ENCODE measurements around the gene ADGRB2.

The ADGRB2 gene

DNA sequence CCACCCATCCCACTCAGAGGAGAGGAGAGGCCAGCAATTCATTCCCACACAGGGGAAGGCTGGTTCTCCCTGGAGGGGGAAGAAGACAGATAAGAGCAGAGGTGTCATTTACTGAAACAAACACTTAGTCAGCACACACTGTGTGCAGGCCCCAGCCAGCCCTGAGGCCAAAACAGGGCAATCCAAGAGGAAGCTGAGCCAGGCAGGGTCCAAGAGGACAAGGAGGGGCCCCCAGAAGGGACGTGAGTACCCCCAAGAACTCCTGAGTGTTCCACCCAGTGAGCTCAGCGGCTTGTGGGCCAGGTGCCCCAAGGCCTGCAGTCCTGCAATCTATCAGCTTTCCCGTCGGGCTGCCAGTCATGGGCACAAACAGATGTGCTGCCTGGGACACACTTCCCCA is 15.8 kb downstream of the ADGRB2 start:
- no peak for DNase-seq

DNA sequence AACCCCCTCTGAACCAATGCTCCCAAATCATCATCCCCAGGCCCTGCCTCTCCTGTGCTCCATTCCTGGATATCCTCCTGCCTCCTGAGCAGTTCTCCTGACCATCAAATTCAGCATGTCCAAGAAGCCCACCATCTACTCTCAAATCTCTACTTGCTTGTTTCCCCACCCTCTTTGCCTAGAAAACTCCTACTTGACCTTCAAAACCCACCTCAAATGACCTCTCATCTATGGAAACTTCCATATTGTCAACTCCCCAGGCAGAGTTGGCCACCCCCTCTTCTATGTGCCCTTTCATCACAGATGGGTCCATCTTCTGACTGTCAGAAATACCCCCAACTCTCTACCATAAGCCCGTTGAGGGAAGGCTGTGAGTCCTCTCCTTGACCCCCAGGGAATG is 16.8 kb downstream of the ADGRB2 start:
- DNase-seq = no peak

DNA sequence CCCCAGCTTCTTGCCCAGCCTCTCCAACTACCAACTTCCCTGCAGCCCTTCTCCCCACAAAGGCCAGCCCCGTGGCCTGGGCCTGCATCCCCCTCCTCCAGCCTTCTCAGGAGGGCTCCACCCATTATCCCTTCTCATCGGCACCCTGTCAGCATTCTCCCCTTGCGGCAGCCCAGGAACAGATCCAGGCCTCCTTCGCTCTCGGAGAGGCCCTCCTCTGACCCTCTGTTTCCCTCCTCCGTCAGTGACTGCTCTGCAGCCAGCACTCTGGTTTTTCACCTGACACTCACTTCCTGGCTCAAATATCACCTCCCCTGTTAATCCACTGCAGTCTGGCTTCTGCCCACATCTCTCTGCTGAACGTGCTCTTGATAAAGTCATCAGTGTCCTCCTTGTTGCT is 17.5 kb downstream of the ADGRB2 start:
- no peak for DNase-seq

DNA sequence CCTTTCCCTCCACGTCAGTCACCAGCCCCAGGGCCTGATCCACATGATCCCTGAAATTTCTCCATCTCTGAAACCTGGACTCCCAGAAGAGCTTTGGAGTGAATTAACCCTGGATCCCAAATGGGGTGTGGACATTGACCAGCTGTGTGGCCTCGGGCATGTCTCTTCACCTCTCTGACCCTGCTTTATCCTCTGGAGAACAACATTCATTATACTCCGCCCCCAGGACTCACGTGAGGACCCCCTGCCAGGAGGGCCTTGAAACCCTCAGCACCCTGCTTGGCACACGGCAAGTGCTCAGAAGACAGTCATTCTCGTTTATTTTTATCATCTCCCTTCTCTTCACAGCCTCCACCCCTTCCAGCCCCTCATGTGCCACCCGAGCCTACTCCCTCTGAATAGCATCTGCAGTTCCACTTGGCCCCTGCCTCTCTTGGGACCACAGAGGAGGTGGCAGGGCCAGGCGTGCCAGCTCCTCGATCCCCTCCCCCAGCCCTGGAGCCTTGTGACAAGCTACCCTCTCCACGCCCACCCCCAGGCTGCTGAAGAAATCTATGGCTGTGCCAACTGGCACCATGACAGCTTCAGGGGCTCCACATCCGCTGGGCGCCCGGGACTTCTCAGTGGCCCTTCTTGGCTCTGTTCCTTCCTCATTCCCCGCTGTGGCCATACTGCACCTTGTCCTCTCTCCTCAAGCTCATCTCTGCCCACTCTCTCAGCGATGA is 18.0 kb downstream of the ADGRB2 start:
- no peak for DNase-seq

DNA sequence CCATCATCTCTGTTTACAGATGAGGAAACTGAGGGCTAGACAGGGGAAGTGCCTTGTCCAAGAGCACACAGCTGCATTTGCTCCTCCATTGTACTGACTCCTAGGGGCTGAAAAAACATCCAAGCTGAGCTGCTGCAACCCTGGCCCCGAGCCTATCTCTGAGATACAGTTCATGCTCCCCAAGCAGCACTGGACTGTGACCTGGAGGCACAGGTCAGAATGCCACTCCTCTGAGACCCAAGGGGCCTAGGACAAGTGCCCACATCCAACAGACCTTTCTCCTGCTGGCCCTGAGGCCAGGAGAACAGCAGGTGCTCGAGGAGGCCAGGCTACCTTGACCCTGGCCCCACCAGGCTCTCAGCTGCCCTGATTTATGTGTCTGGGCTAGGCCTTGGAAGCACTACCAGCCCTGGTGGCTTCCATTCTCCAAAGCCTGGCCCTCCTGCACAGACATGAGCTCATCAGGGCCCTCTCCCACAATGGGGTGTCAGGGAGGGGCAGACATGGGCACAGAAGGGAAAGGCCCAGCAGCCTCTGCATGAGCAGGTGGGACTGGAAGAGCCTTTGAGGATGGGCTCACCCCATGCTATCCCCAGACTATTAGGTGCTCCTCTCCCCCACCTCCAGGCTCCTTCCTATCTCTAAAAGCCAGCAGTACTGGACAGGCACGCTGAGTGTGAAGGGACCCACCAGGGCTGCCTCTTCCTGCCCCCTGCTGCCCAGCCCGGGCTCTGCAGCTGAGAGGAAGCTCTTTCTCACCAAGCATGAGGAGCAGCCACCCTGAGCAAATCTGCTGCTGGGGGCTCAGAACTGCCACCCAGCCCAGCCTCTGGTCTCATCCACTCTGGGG is 18.8 kb downstream of the ADGRB2 start:
- DNase-seq = peak; percentile 36

DNA sequence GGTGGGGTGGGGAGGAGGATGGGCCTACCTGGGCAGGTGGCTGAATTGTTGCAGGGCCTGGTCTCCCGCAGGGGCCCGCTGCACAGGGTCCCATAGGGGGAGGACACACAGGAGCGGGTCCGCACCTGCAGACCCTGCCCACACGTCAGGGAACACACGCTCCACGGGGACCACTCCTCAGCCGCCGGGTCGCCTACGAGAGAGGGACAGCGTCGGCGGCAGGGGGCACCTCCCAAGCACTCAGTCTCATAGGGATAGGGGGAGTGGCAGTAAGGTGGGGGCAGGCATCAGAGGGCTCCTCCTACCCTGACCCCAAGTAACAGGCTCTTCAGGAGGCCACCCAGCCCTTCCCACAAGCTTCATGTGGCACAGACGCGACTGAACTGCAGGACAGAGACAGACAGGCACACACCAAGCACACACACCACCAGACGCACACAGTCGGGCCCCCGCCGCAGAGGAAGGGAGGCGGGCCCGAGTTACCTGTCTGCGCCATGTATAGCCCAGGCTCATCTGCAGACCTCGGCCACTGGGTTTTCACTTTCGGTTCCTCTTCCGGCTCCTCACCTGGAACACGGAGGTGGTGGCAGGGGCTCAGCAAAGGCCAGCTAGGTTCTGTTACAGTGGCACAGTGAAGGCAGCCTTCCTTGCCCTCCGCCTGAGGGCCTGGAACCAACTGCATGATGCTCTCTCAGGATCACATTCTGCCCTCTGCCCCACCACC is 19.8 kb downstream of the ADGRB2 start:
- DNase-seq = no peak

DNA sequence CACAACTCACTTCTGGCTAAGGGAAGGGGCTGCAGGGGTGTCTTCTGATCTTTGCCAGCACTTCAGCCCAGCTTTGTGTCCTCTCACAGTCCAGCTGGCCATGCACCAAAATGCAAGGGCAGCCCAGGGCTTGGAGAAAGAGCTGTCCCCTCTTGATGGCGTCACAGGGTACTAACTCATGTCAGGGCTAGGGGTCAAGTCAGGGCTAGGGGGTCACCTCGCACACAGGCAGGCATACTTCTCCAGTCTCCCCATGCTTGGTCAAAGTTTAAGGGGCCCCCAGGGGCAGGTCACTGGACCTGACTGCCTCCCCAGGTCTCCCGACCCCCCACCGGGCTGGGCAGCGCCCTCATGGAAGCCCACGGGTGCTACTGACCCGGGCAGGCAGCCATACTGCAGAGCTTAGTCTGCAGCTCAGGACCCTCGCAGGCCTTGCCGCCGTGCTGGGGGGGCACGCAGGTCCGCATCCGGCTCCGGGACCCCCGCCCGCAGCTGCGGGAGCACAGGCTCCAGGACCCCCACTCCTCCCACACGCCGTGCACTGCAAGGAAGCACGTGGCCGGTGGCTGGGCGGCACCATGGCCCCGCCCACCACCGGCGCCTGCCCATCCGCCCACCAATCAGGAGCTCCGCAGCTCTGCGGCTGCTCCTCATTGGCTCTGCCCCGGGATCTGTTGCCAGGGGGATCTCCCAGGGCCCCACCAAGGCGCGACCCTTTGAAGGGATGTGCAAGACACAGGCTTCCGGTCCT is 21.5 kb downstream of the ADGRB2 start:
- DNase-seq = no peak

DNA sequence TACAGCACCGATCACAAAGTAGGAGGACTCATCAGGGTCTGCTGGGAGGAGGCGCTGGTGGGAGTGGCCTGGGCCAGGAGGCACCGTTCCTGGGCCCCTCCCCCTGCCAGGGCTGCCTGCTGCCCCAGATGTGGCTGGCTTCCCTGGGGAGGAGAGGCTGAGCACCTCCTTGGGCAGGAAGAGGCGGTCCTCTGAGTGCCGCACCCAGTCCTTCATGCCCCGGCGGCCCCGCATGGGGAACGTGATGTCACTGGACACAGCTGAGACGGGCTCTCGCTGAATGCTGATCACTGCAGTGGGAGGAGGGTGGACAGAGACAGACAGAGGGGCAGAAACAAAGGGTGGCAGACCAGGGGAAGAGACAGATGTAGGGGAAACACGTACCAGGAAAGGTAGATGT is 24.8 kb downstream of the ADGRB2 start:
- DNase-seq = no peak

DNA sequence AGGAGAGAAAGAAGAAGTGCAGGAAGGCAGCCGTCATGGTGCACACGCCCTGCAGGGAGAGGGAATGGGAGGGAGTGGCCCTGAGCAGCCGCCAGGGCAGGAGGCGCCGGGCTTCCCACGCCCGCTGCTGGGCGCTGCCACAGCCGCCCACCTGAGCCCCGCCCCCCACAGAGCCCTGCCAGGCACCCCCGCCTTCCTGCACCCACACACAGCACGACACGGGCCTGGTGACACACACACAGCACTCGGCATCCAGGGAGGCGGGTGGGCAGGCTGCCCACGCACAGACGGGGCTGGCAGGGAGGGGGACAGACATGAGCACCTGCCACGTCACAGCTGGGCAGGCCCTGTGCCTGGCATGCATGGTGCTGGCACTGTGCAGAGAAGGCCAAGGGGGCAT is 27.5 kb downstream of the ADGRB2 start:
- no peak for DNase-seq

DNA sequence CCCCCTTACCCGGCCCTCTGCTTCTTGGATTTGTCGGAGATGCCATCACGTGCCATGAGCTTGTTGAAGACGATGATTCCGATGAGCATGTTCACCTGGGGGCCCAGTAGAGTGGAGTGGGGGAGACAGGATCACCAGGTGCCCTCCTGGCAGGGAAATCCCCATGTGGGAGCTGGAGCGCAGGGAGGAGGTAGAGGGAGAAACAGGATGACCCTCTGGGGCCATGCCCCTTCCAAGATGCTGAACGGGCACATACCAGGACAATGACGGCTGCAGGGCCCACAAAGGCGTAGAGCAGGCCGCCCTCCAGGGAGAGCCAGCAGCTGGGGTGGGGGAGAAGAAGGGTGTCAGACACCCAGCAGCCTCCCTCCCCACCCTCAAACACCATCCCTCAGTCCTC is 28.6 kb downstream of the ADGRB2 start:
- no peak for DNase-seq

DNA sequence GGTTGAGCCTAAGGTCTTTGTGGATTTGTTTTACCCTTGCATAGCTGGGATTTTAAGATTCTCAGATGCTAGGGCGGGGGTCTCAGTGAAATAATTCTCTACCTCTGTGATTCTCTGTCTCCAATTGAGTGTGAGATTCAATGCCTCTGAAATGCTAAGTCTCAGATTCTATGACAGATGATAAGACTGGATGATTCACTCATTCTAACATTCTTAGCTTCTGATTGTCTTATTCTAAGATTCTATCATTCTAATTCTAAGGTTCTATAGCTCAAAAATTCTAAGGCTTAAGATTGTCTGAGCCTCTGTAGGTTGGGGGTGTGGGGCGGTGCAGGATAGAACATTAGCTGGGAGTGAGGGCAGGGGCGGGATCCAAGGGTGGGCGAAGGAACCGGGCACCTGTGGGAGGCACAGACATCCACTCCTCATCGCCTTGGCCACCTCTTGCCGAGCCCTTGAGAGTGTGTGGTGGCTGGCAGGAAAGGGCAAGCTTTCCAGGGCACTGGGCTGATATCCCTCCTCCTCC is 29.5 kb downstream of the ADGRB2 start:
- no peak for DNase-seq

DNA sequence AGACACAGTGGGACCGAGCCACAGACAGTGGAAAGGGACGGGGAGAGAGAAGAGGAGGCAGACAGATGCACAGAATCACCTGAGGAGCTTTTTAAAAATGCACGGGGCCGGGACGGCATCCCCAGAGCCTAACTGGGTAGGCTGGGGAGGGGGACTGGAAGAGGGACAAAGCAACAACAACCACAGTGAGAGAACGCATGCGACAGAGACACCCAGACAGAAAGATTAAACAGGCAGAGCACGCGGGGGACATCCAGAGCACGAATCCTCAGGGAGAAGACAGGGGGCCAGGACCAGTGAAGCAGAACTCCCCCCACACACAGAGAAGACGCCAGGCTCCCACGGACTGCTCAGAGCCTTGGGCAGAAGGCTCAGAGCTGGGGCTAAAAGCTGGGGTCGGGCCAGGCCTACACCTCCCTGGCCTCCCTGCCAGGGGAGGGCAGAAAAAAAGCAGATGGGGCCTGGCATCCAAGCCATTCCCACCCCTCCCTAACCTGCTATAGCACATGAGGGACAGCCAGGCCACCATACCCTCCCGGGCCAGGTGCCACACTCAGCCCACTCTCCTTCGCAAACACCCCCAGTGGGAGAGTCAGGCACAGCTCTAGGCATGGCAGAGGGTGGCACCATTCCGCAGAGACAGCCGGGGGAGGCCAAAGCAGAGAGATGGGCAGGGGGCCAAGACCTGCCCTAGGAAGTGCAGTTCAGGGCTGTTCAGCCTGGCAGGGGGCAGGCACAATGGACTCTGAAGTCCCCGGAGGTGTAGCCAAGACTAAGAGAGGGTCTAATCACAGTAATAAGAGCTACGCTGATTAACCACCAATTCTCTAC is 30.5 kb downstream of the ADGRB2 start:
- DNase-seq = no peak

DNA sequence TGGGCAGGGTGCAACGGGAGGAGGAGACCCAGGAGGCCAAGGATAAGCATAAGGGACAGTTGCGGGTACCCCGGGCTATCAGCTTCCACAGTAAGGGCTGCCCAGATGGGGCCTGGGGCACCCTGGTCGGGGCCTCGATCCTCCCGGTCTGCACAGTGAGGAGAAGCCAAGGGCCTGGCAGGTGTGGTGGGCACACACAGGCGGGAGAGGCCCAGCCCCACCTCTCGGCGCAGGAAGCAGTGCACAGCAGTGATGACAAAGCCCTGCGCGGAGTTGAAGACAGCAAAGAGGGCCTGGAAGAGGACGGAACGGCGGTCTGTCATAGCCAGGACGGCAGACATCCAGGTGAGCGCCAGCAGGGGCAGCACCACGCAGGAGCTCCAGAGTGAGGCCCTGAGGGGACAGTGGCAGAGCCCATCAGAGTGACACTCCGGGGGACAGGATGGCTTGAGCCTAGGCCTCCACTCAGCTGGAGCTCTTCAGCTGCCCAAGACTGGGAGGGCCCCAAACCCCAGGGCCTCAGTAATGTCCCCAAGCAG is 31.3 kb downstream of the ADGRB2 start:
- DNase-seq = no peak

DNA sequence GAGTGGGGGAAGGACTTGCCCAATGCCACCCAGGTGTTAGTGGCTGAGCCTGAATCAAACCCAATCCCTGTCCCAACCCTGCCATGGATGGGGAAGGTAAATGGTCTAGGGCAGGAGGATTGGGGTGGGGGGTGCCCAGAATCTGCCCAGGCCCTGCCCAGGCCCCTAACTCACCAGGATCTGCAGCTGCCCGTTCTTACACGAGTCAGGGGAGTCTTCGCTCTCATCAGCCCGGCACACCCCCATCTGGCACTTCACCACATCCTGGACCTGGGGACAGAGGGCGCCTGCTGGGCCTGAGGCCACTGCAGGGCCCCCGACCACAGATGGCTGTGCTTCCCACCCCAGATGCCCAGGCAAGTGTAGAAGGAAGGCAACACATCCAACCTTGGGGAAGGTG is 31.8 kb downstream of the ADGRB2 start:
- DNase-seq = no peak

DNA sequence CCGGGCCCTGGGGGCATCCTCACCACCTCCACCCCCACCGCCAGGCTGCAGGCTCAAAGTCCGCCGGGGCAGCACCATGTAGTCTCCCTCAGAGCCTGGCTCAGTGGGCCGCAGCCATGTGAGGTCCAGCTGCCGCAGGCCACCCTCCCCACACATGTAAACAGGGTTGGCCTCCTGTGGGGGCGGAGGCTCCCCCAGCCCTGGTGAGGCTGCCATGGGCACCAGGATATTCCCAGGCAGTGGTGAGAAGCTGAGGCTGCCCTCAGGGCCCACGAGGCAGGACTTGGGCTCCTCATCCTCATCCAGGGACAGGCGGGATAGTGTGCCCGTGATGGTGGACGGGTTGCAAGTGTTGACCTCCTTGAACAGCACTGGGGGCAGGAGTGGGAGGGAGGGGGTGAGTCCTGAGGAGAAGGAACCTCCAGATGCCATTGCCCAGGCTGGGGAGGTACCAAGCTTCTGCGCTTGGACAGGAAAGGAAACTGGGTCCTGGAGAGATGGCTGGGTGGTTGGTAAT is 33.0 kb downstream of the ADGRB2 start:
- DNase-seq = no peak

DNA sequence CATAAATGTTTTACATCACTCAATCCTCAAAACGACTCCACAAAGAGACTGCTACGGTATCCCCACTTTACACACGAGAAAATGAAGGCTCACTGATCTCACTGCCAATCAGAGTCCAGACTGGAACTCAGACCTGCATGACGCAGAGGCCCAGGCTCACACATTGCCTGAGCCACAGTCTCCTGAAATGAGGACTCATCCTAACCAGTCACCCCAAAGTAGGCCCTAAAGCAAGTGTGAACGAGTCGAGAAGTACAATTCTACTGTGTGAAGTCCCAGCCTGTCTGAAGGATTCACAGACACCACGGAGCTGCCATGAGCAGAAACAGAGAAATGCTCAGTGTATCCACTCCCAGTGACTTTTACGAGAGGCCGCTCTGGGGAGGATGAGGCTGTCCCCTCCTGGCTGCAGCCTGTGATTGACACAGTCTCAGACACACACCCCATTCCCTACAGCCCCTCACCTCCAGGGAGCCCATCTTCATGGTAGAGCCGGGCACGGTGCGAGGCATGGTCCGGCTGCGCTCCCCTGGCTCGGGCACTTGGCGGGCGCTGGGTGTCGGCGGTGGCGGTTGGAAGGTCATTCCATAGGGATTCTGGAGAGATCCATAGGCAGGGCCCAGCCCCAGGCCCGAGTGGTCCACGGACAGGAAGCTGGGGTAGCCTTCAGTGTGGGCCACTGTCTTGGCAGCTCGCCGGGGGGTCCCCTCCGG is 33.6 kb downstream of the ADGRB2 start:
- no peak for DNase-seq

DNA sequence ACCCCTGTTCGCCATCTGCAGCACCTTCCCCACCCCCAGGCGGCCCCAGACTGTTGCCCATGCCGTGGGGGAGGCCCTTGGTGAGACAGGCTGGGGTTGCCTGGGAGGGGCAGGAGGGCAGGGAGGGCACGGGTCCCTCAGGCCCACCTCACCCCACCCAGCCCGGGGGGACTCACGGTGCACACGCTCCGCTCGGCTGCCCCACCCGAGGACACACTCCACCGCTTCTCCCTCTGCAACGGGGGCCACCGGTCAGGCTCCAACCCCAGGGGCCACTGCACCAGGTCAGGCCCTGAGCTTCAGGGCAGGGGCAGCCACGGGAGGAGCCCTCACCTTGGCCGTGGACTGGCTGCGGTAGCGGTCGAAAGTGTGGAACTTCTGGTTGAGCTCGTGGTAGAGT is 36.3 kb downstream of the ADGRB2 start:
- DNase-seq = no peak

DNA sequence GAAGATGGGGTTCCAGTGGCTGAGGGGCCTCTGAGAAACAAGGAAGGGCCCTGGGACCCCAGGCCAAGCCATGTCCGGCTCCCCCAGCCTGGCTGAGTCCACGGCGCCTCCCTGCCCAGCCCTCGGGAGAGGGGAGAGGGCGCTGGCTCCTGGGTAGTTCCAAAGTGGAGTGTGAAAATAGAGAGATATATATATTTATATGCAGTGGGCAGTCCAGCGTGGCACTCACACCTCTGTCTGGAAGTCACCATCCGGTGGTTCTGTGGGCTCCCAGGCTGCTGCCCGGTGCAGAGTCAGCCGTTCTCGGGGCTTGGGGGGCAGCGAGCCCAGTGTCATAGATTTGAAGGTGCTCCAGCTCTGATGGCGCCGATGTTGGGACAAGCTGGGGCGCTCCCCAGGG is 36.9 kb downstream of the ADGRB2 start:
- DNase-seq = no peak

DNA sequence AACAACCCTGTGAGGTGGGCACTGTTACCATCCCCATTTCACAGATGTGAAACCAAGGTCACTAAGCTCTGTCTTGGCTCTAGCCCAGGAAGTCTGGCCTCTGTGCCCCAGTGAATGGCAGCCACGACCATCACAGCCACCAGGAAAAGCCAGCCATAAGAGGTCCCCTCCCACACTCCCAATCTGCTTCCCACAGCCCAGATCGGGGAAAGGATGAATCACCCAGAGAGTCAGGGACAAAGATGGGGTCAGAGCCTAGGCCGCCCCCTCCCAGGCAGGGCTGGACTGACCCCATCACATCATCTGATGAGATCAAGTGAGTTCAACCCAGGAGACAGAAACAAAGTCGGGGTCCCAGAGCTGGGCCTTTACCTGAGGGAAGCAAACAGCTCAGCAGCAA is 37.4 kb downstream of the ADGRB2 start:
- no peak for DNase-seq

DNA sequence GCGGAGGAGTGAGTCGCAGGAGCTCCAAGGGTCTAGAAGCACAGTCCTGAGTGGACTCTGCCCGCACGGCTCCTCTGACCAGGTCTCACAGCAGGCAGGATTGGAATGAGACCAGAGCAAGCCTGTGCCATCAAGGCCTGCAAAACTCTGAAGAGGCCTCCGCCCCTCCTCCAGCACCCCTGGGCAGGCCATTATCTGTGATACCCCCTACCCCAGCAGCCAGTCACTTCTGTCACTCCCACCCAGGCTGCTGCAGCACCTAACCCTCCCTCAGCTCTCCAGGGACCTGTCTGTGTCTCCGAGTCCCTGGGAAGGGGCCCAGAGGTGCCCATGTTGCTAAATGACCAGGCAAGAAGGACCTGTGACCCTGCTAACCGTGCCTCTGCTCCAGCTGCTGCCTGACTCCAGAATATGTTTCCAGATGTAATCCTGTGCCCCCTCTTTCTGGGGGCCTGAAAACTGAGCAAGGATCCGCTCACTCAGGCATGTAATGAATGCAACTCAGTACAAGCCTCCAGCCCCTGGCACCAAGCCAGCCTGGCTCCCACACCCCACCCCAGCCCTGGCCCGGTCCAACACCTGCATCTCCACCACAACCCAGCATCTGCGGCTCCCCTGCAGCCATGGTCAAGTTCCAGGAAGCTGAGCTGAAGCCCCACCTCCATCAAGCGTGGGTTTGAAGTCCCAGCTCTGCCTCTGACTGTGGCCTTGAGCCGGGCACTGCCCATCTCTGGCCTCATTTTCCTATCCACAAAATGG is 38.2 kb downstream of the ADGRB2 start:
- no peak for DNase-seq

Data from activated gamma-delta T cell treated with Interleukin-2 at 50 U/mL for 16 hours (primary cell).